ENCODE results near the gene CEACAM7.
"Not testable (repeated sequence)": the region's sequence is repeated elsewhere in the genome, so short reads cannot be mapped to it uniquely, and the experiment has no call there.

CEACAM7 gene
- total RNA-seq: 0 reads per million in 2 donors

- DNase-seq: no peak
These were observed at the start of gene CEACAM7 for GRCh38 chr19:41688098-41688497. TSS of gene CEACAM7 (minus strand) at chr19:41688270. CDS start at chr19:41688165, 105 bp downstream.

- no peak for DNase-seq
These were observed 47.1 kb upstream of the CEACAM7 start for GRCh38 chr19:41735071-41735600.

GRCh38 chr19:41734585-41734984 is 46.5 kb upstream of the CEACAM7 start:
- DNase-seq: no peak

- no peak for DNase-seq
These were observed 46.1 kb upstream of the CEACAM7 start for GRCh38 chr19:41734156-41734555.

GRCh38 chr19:41726493-41726892 is 38.4 kb upstream of the CEACAM7 start:
- DNase-seq: no peak

- DNase-seq: no peak
These were observed 32.0 kb upstream of the CEACAM7 start for GRCh38 chr19:41720103-41720502.

- no peak for DNase-seq
These were observed 30.7 kb upstream of the CEACAM7 start for GRCh38 chr19:41718761-41719160.

- no peak for DNase-seq
These were observed 26.5 kb upstream of the CEACAM7 start for GRCh38 chr19:41714598-41714997.

GRCh38 chr19:41711376-41712261 is 23.5 kb upstream of the CEACAM7 start:
- DNase-seq: no peak

- DNase-seq: no peak
These were observed 22.0 kb upstream of the CEACAM7 start for GRCh38 chr19:41709951-41710645.

GRCh38 chr19:41709516-41709915 is 21.4 kb upstream of the CEACAM7 start:
- DNase-seq: not testable (repeated sequence)

- DNase-seq: no peak
These were observed 20.4 kb upstream of the CEACAM7 start, which contains the start of gene CEACAM5 for GRCh38 chr19:41708481-41708880. TSS of gene CEACAM5 (plus strand) at chr19:41708626. CDS start at chr19:41708732, 106 bp downstream.

- no peak for DNase-seq
These were observed 19.9 kb upstream of the CEACAM7 start for GRCh38 chr19:41707871-41708371.

- no peak for DNase-seq
These were observed 19.4 kb upstream of the CEACAM7 start for GRCh38 chr19:41707502-41707812.

- DNase-seq: peak; percentile 70
These were observed 18.9 kb upstream of the CEACAM7 start for GRCh38 chr19:41706741-41707501.

GRCh38 chr19:41705393-41706174 is 17.5 kb upstream of the CEACAM7 start:
- DNase-seq: peak; percentile 29

- no peak for DNase-seq
These were observed 15.7 kb upstream of the CEACAM7 start for GRCh38 chr19:41703602-41704293.

- no peak for DNase-seq
These were observed 14.1 kb upstream of the CEACAM7 start for GRCh38 chr19:41702171-41702651.

- DNase-seq: no peak
These were observed 13.5 kb upstream of the CEACAM7 start for GRCh38 chr19:41701401-41702075.
